Osteocyte (in vitro differentiated cells): ENCODE data around the gene GABRG3. TPM values are rescaled to one million over a fixed set of nuclear protein-coding genes. Genes with fewer than 3 reads are reported as not detected.

Experiments used
- DNase-seq: peaks from one replicate; pipeline ENCODE4 v3.0.0; 2021; ENCODE audit warnings: mixed read lengths; ENCODE audit not compliant: unreplicated experiment; ENCODE audit errors: extremely low spot score
- H3K27ac Mint-ChIP-seq: one replicate; pipeline ENCODE4 v1.8.0; 2021; ENCODE audit warnings: mild to moderate bottlenecking, mixed read lengths; ENCODE audit not compliant: unreplicated experiment
- H3K27me3 Mint-ChIP-seq: one replicate; pipeline ENCODE4 v1.8.0; 2021; ENCODE audit warnings: mixed read lengths; ENCODE audit not compliant: unreplicated experiment
- H3K36me3 Mint-ChIP-seq: one replicate; pipeline ENCODE4 v1.8.0; 2021; ENCODE audit warnings: mixed read lengths; ENCODE audit not compliant: unreplicated experiment
- H3K4me1 Mint-ChIP-seq: one replicate; pipeline ENCODE4 v1.8.0; 2021; ENCODE audit warnings: mixed read lengths; ENCODE audit not compliant: unreplicated experiment
- H3K4me3 Mint-ChIP-seq: one replicate; pipeline ENCODE4 v1.8.0; 2021; ENCODE audit warnings: mild to moderate bottlenecking, moderate library complexity, mixed read lengths; ENCODE audit not compliant: unreplicated experiment
- H3K9me3 Mint-ChIP-seq: one replicate; pipeline ENCODE4 v1.8.0; 2021; ENCODE audit warnings: mixed read lengths; ENCODE audit not compliant: unreplicated experiment
- CTCF ChIP-seq: fragments of 200-600 bp; sonication (generic); IDR thresholded peaks from 2 replicates; pipeline ENCODE4 v1.5.0; 2021; ENCODE audit warnings: antibody characterized with exemption, mild to moderate bottlenecking, moderate library complexity
- total RNA-seq: library from RNA; stranded (reverse); gene quantifications from 2 replicates; pipeline ENCODE4 v1.2.1, GENCODE V29; 2021

Gene GABRG3
- total RNA-seq, 1 donor from 2014 or later, result 0.19 TPM

GRCh38 chr15:27433604-27434003, 462.6 kb downstream of the GABRG3 start:
- Mint-ChIP-seq H3K9me3 (peaks cover 36% of the 10 kb centered on the region), H3K4me3 (no peak overlapping the region), H3K27me3 (no peaks in the 10 kb centered on the region), H3K36me3 (no peaks in the 10 kb centered on the region), H3K4me1 (no peaks in the 10 kb centered on the region), H3K27ac (no peak overlapping the region)
- no peak for TF ChIP-seq CTCF
- DNase-seq, result no peak

- Mint-ChIP-seq H3K4me3 (no peak overlapping the region), H3K27ac (no peak overlapping the region), H3K9me3 (peaks cover 11% of the 10 kb centered on the region), H3K36me3 (no peaks in the 10 kb centered on the region), H3K27me3 (no peaks in the 10 kb centered on the region), H3K4me1 (peaks cover 4% of the 10 kb centered on the region)
- TF ChIP-seq CTCF, result no peak
- DNase-seq, result no peak
Observed at GRCh38 chr15:27438403-27439375, 467.7 kb downstream of the GABRG3 start.

GRCh38 chr15:27441120-27441519, 470.1 kb downstream of the GABRG3 start:
- no peak for DNase-seq
- Mint-ChIP-seq H3K36me3 (no peaks in the 10 kb centered on the region), H3K4me3 (no peak overlapping the region), H3K27me3 (no peaks in the 10 kb centered on the region), H3K27ac (no peak overlapping the region), H3K4me1 (peaks cover 4% of the 10 kb centered on the region), H3K9me3 (peaks cover 1% of the 10 kb centered on the region)
- TF ChIP-seq CTCF, result no peak

- Mint-ChIP-seq H3K27me3 (no peaks in the 10 kb centered on the region), H3K36me3 (no peaks in the 10 kb centered on the region), H3K27ac (no peak overlapping the region), H3K4me1 (no peaks in the 10 kb centered on the region), H3K9me3 (no peaks in the 10 kb centered on the region), H3K4me3 (no peak overlapping the region)
- TF ChIP-seq CTCF, result no peak
- no peak for DNase-seq
Observed at GRCh38 chr15:27448234-27448633, 477.3 kb downstream of the GABRG3 start.

- H3K9me3 Mint-ChIP-seq, result no peaks in the 10 kb centered on the region
- no peaks in the 10 kb centered on the region for H3K4me1 Mint-ChIP-seq
- TF ChIP-seq CTCF, result no peak
- H3K4me3 Mint-ChIP-seq, result no peak overlapping the region
- H3K27me3 Mint-ChIP-seq, result no peaks in the 10 kb centered on the region
- no peaks in the 10 kb centered on the region for H3K36me3 Mint-ChIP-seq
- DNase-seq, result no peak
- H3K27ac Mint-ChIP-seq, result no peak overlapping the region
Observed at GRCh38 chr15:27448986-27449385, 478.0 kb downstream of the GABRG3 start.
